ENCODE results near the gene PDCD11. TPM values are rescaled to one million over a fixed set of nuclear protein-coding genes. Genes with fewer than 3 reads are reported as not detected.
A peak's percentile ranks its signal among the peaks of the same experiment; 100 is the strongest.

Gene PDCD11
- polyA plus RNA-seq, 2 donors, result 12.2 to 15.5 TPM

- H3K36me3 ChIP-seq (ENCODE audit: control insufficient read depth in 2 of 2, insufficient read depth in 2 of 2, low read length in 1 of 2), result peaks cover 12 to 56% of the 10 kb centered on the region in 2 donors
- H3K9me3 ChIP-seq (ENCODE audit: control insufficient read depth in 2 of 2, insufficient read depth in 1 of 2, low read depth in 1 of 2, low read length in 1 of 2), result no peaks in the 10 kb centered on the region
- H3K4me3 ChIP-seq (ENCODE audit: low read depth in 1 of 2, low read length in 2 of 2), result no peak overlapping the region
- 57 to 65% methylated on average over 12 of the region's 12 CpGs for WGBS, 2 donors
- H3K27me3 ChIP-seq (ENCODE audit: control insufficient read depth in 1 of 2, insufficient read depth in 2 of 2, low read length in 2 of 2), result no peaks in the 10 kb centered on the region
- H3K4me1 ChIP-seq (ENCODE audit: control insufficient read depth in 2 of 2, insufficient read depth in 2 of 2, low read length in 1 of 2), result peaks cover 8 to 15% of the 10 kb centered on the region in 2 donors
- peak overlapping the region; percentile 68 to 77 for H3K27ac ChIP-seq (ENCODE audit: low read depth in 2 of 2, low read length in 1 of 2)
Observed at GRCh38 chr10:103445767-103446567, 49.5 kb downstream of the PDCD11 start.

GRCh38 chr10:103447187-103447586, 50.8 kb downstream of the PDCD11 start:
- Histone ChIP-seq H3K36me3 (ENCODE audit: control insufficient read depth in 2 of 2, insufficient read depth in 2 of 2, low read length in 1 of 2) (peaks cover 12 to 55% of the 10 kb centered on the region in 2 donors), H3K27ac (ENCODE audit: low read depth in 2 of 2, low read length in 1 of 2) (peak overlapping the region in 1 of 2 donors; percentile 2), H3K4me3 (ENCODE audit: low read depth in 1 of 2, low read length in 2 of 2) (no peak overlapping the region), H3K4me1 (ENCODE audit: control insufficient read depth in 2 of 2, insufficient read depth in 2 of 2, low read length in 1 of 2) (peaks cover 8 to 23% of the 10 kb centered on the region in 2 donors), H3K9me3 (ENCODE audit: control insufficient read depth in 2 of 2, insufficient read depth in 1 of 2, low read depth in 1 of 2, low read length in 1 of 2) (no peaks in the 10 kb centered on the region), H3K27me3 (ENCODE audit: control insufficient read depth in 1 of 2, insufficient read depth in 2 of 2, low read length in 2 of 2) (no peaks in the 10 kb centered on the region)
- WGBS, 2 donors, result 95 to 96% methylated on average over 23 of the region's 23 CpGs

- Histone ChIP-seq H3K27ac (ENCODE audit: low read depth in 2 of 2, low read length in 1 of 2) (no peak overlapping the region), H3K4me1 (ENCODE audit: control insufficient read depth in 2 of 2, insufficient read depth in 2 of 2, low read length in 1 of 2) (peaks cover 8 to 25% of the 10 kb centered on the region in 2 donors), H3K27me3 (ENCODE audit: control insufficient read depth in 1 of 2, insufficient read depth in 2 of 2, low read length in 2 of 2) (no peaks in the 10 kb centered on the region), H3K9me3 (ENCODE audit: control insufficient read depth in 2 of 2, insufficient read depth in 1 of 2, low read depth in 1 of 2, low read length in 1 of 2) (no peaks in the 10 kb centered on the region), H3K4me3 (ENCODE audit: low read depth in 1 of 2, low read length in 2 of 2) (no peak overlapping the region), H3K36me3 (ENCODE audit: control insufficient read depth in 2 of 2, insufficient read depth in 2 of 2, low read length in 1 of 2) (peaks cover 10 to 42% of the 10 kb centered on the region in 2 donors)
- WGBS, 2 donors, result 38 to 63% methylated on average over 1 of the region's 1 CpG
Observed at GRCh38 chr10:103448746-103449145, 52.3 kb downstream of the PDCD11 start.

GRCh38 chr10:103449208-103450144, 53.0 kb downstream of the PDCD11 start:
- H3K4me3 ChIP-seq (ENCODE audit: low read depth in 1 of 2, low read length in 2 of 2), result no peak overlapping the region
- H3K4me1 ChIP-seq (ENCODE audit: control insufficient read depth in 2 of 2, insufficient read depth in 2 of 2, low read length in 1 of 2), result peaks cover 8 to 25% of the 10 kb centered on the region in 2 donors
- no peaks in the 10 kb centered on the region for H3K9me3 ChIP-seq (ENCODE audit: control insufficient read depth in 2 of 2, insufficient read depth in 1 of 2, low read depth in 1 of 2, low read length in 1 of 2)
- H3K27me3 ChIP-seq (ENCODE audit: control insufficient read depth in 1 of 2, insufficient read depth in 2 of 2, low read length in 2 of 2), result no peaks in the 10 kb centered on the region
- peaks cover 10 to 34% of the 10 kb centered on the region in 2 donors for H3K36me3 ChIP-seq (ENCODE audit: control insufficient read depth in 2 of 2, insufficient read depth in 2 of 2, low read length in 1 of 2)
- WGBS, 2 donors, result 79 to 83% methylated on average over 34 of the region's 34 CpGs
- H3K27ac ChIP-seq (ENCODE audit: low read depth in 2 of 2, low read length in 1 of 2), result peak overlapping the region; percentile 46 to 47

- H3K4me1 ChIP-seq (ENCODE audit: control insufficient read depth in 2 of 2, insufficient read depth in 2 of 2, low read length in 1 of 2), result peaks cover 8 to 25% of the 10 kb centered on the region in 2 donors
- peak overlapping the region; percentile 14 to 43 for H3K4me3 ChIP-seq (ENCODE audit: low read depth in 1 of 2, low read length in 2 of 2)
- 85 to 86% methylated on average over 12 of the region's 12 CpGs for WGBS, 2 donors
- H3K27me3 ChIP-seq (ENCODE audit: control insufficient read depth in 1 of 2, insufficient read depth in 2 of 2, low read length in 2 of 2), result no peaks in the 10 kb centered on the region
- no peaks in the 10 kb centered on the region for H3K9me3 ChIP-seq (ENCODE audit: control insufficient read depth in 2 of 2, insufficient read depth in 1 of 2, low read depth in 1 of 2, low read length in 1 of 2)
- peaks cover 10 to 26% of the 10 kb centered on the region in 2 donors for H3K36me3 ChIP-seq (ENCODE audit: control insufficient read depth in 2 of 2, insufficient read depth in 2 of 2, low read length in 1 of 2)
- H3K27ac ChIP-seq (ENCODE audit: low read depth in 2 of 2, low read length in 1 of 2), result peak overlapping the region; percentile 0 to 93
Observed at GRCh38 chr10:103450201-103450695, 53.8 kb downstream of the PDCD11 start.

- H3K9me3 ChIP-seq (ENCODE audit: control insufficient read depth in 2 of 2, insufficient read depth in 1 of 2, low read depth in 1 of 2, low read length in 1 of 2), result no peaks in the 10 kb centered on the region
- H3K27ac ChIP-seq (ENCODE audit: low read depth in 2 of 2, low read length in 1 of 2), result peak overlapping the region; percentile 84 to 93
- no peaks in the 10 kb centered on the region for H3K27me3 ChIP-seq (ENCODE audit: control insufficient read depth in 1 of 2, insufficient read depth in 2 of 2, low read length in 2 of 2)
- peaks cover 8 to 26% of the 10 kb centered on the region in 2 donors for H3K4me1 ChIP-seq (ENCODE audit: control insufficient read depth in 2 of 2, insufficient read depth in 2 of 2, low read length in 1 of 2)
- peaks cover 4 to 25% of the 10 kb centered on the region in 2 donors for H3K36me3 ChIP-seq (ENCODE audit: control insufficient read depth in 2 of 2, insufficient read depth in 2 of 2, low read length in 1 of 2)
- peak overlapping the region; percentile 43 to 67 for H3K4me3 ChIP-seq (ENCODE audit: low read depth in 1 of 2, low read length in 2 of 2)
- 12 to 20% methylated on average over 14 of the region's 14 CpGs for WGBS, 2 donors
Observed at GRCh38 chr10:103451091-103451813, 54.8 kb downstream of the PDCD11 start.

GRCh38 chr10:103451831-103452505, 55.5 kb downstream of the PDCD11 start, which contains the start of gene CALHM2:
CALHM2 (minus strand) TSS chr10:103452370; CDS start chr10:103449941, 2,429 bp downstream.
- Histone ChIP-seq H3K4me3 (ENCODE audit: low read depth in 1 of 2, low read length in 2 of 2) (peak within 1 kb of the TSS; percentile 43 to 67), H3K27me3 (ENCODE audit: control insufficient read depth in 1 of 2, insufficient read depth in 2 of 2, low read length in 2 of 2) (no peaks in the 10 kb centered on the region), H3K27ac (ENCODE audit: low read depth in 2 of 2, low read length in 1 of 2) (peak within 1 kb of the TSS; percentile 84 to 93), H3K9me3 (ENCODE audit: control insufficient read depth in 2 of 2, insufficient read depth in 1 of 2, low read depth in 1 of 2, low read length in 1 of 2) (no peaks in the 10 kb centered on the region), H3K4me1 (ENCODE audit: control insufficient read depth in 2 of 2, insufficient read depth in 2 of 2, low read length in 1 of 2) (peaks cover 8 to 27% of the 10 kb centered on the region in 2 donors), H3K36me3 (ENCODE audit: control insufficient read depth in 2 of 2, insufficient read depth in 2 of 2, low read length in 1 of 2) (peaks cover 4 to 24% of the 10 kb centered on the region in 2 donors)
- 0 to 4% methylated on average over 25 to 32 of the region's 32 CpGs for WGBS, 2 donors

- Histone ChIP-seq H3K27ac (ENCODE audit: low read depth in 2 of 2, low read length in 1 of 2) (peak overlapping the region; percentile 84 to 93), H3K4me1 (ENCODE audit: control insufficient read depth in 2 of 2, insufficient read depth in 2 of 2, low read length in 1 of 2) (peaks cover 8 to 27% of the 10 kb centered on the region in 2 donors), H3K36me3 (ENCODE audit: control insufficient read depth in 2 of 2, insufficient read depth in 2 of 2, low read length in 1 of 2) (peaks cover 4 to 17% of the 10 kb centered on the region in 2 donors), H3K9me3 (ENCODE audit: control insufficient read depth in 2 of 2, insufficient read depth in 1 of 2, low read depth in 1 of 2, low read length in 1 of 2) (no peaks in the 10 kb centered on the region), H3K4me3 (ENCODE audit: low read depth in 1 of 2, low read length in 2 of 2) (peak overlapping the region; percentile 43 to 67), H3K27me3 (ENCODE audit: control insufficient read depth in 1 of 2, insufficient read depth in 2 of 2, low read length in 2 of 2) (no peaks in the 10 kb centered on the region)
- 30 to 32% methylated on average over 27 of the region's 27 CpGs for WGBS, 2 donors
Observed at GRCh38 chr10:103452506-103453230, 56.2 kb downstream of the PDCD11 start.
